Caki2 (cell line): ENCODE measurements around the gene SPOCK1. TPM values are rescaled to one million over a fixed set of nuclear protein-coding genes. Genes with fewer than 3 reads are reported as not detected.
A peak's percentile ranks its signal among the peaks of the same experiment; 100 is the strongest.

Source experiments
- DNase-seq: peaks from one replicate; pipeline ENCODE4 v3.0.0-alpha.2; 2015; ENCODE audit warnings: low read depth
- in situ Hi-C: cut with HindIII; loops from 2 replicates; pipeline ENCODE4 v1.10.0; 2016; ENCODE audit warnings: low sequenced_read_pairs, low pct_unique_long_range_greater_than_20kb, mixed read lengths
- total RNA-seq: library from RNA; depleted of rRNA; stranded (reverse); fragments of >200 nt; shearing (Covaris generic); gene quantifications from 2 replicates; pipeline ENCODE4 v1.2.3, GENCODE V29; 2014; ENCODE audit warnings: low replicate concordance

SPOCK1 gene
- total RNA-seq, 1 experiment from 2014 or later = 25.6 TPM

GRCh38 chr5:137075163-137075970 lies 423.8 kb downstream of the SPOCK1 start:
- in situ Hi-C loops = no loop called here
- peak; percentile 75 for DNase-seq

GRCh38 chr5:137073189-137073588 lies 425.9 kb downstream of the SPOCK1 start:
- no peak for DNase-seq
- in situ Hi-C loops = no loop called here

GRCh38 chr5:137072361-137073115 lies 426.6 kb downstream of the SPOCK1 start:
- DNase-seq = peak; percentile 27
- in situ Hi-C loops = no loop called here

- in situ Hi-C loops = no loop called here
- no peak for DNase-seq
These were observed 427.2 kb downstream of the SPOCK1 start for GRCh38 chr5:137071931-137072330.

- no peak for DNase-seq
- in situ Hi-C loops = no loop called here
These were observed 427.6 kb downstream of the SPOCK1 start for GRCh38 chr5:137071526-137071925.

DNA sequence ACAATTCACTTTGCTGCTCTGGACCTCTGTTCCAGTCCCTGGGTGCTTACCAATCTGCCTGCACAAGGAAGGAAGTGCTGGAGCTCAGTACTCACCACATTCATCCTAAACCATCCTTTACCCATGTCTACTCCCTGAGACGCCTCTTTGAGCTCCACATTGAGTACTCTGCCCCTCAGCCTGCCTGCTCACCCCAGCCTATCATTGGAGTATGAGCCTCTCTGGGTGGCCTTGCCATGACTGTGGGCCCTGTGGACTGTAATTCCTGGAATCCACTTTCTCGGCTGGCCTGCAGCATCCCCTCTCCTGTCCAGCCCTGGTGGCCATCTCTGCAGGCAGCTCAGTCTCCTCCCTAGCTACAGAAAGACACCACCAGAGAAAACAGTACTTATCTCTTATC lies 428.6 kb downstream of the SPOCK1 start:
- in situ Hi-C loops = no loop called here
- DNase-seq = no peak

DNA sequence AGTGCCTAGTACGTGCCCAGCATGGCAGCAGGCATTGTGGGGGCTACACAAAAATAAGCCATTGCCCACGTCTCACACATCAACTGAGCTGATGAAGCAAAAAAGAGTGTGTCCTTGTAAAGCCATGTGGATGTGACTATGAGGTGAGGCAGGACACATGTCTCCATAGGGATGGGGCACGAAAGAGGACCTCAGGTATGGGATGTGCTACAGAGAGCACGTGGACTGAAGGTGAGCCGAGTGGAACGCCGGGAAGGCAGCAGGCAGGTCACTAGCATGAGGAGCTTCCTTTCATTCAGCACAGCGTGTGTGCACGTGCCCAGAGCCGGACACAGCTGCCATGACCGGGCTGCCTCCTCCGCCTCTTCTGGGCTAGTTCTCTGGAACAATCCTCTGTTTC lies 429.8 kb downstream of the SPOCK1 start:
- in situ Hi-C loops = no loop called here
- DNase-seq = no peak

GRCh38 chr5:137061382-137061781 lies 437.7 kb downstream of the SPOCK1 start:
- DNase-seq = no peak
- in situ Hi-C loops = no loop called here

DNA sequence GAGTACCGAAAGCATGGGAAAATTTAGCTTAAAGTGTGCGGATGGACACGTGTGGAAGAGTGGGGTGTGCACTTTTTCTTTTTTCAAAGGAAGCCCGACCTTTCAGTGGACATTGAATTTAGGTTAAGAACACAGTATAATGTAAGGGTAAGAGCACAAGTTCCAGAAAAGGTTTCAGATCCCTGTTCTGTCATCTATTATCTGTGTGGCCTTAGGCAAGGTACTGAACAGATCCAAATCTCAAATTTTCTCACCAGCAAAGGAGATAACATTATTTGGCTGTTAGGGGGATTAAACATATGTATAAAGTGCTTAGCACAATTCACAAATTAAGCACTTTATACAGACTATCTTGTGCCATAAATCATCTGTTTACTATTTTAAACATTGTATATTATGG lies 441.0 kb downstream of the SPOCK1 start:
- DNase-seq = no peak
- in situ Hi-C loops = no loop called here

GRCh38 chr5:137056676-137057075 lies 442.4 kb downstream of the SPOCK1 start:
- in situ Hi-C loops = no loop called here
- no peak for DNase-seq

- no peak for DNase-seq
- in situ Hi-C loops = no loop called here
These were observed 443.8 kb downstream of the SPOCK1 start for GRCh38 chr5:137055271-137055872.

GRCh38 chr5:137054792-137055191 lies 444.3 kb downstream of the SPOCK1 start:
- in situ Hi-C loops = no loop called here

GRCh38 chr5:137054335-137054734 lies 444.8 kb downstream of the SPOCK1 start:
- in situ Hi-C loops = no loop called here
- DNase-seq = no peak

More at GRCh38 chr5:137054792-137055191, 444.3 kb downstream of the SPOCK1 start:
- no peak for DNase-seq

DNA sequence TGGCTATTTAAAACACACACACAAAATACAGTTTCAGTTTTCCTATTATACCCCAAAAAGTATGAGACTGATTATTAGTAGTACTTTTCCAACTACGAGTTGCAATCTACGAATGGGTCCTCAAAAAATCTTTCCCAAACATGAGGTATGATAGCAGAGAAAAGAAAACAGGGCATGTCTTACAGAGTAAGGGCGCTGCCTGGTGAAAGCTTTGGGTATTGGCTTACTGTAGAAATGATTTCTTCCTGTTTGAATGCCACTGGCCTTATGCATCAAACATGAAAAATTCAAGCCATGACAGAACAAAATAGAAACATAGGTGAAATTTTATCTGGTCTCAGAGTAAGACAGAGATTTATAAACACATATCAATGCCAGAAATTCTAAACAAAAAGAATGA lies 448.0 kb downstream of the SPOCK1 start:
- no peak for DNase-seq
- in situ Hi-C loops = no loop called here

GRCh38 chr5:137040641-137041340 lies 458.3 kb downstream of the SPOCK1 start:
- in situ Hi-C loops = no loop called here
- DNase-seq = no peak

- in situ Hi-C loops = no loop called here
- no peak for DNase-seq
These were observed 459.1 kb downstream of the SPOCK1 start for GRCh38 chr5:137040024-137040423.

GRCh38 chr5:137037848-137038247 lies 461.3 kb downstream of the SPOCK1 start:
- in situ Hi-C loops = no loop called here

GRCh38 chr5:137036640-137037039 lies 462.5 kb downstream of the SPOCK1 start:
- no peak for DNase-seq
- in situ Hi-C loops = no loop called here

More at GRCh38 chr5:137037848-137038247, 461.3 kb downstream of the SPOCK1 start:
- DNase-seq = no peak

- peak; percentile 5 for DNase-seq
- in situ Hi-C loops = no loop called here
These were observed 463.6 kb downstream of the SPOCK1 start for GRCh38 chr5:137035480-137035878.
